Measurements from ENCODE around the gene RBM11.

DNA sequence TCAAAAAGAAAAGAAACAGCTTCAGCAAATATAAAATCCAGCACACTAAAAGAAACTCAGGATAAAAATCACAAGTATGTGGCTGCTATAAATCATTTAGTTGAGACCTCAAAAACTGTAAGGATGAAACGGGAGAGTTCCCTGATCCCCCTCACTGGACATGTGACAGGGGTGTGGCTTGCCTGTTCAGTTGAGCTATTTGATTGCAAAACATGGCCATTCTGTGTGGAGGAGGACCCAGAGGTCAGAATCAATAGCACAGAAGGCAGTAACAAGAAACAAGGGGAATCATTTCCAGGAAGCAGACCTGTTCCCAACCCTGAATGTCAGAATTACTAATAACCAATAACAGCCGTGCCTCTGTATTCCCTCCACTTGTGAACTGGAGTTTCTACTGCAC lies 27.9 kb downstream of the RBM11 start:
- TF ChIP-seq ZNF274 (IDR thresholded peaks at IDR 0.05; ENCODE audit: low read length) (no peak), ZNF274 (tag by site-specific recombination; IDR thresholded peaks at IDR 0.05; ENCODE audit: borderline replicate concordance) (no peak), ATF2 (tag by site-specific recombination; IDR thresholded peaks at IDR 0.05; ENCODE audit: low read depth) (no peak), CTCF (tag by site-specific recombination; IDR thresholded peaks at IDR 0.05) (no peak), ZNF239 (tag by site-specific recombination; IDR thresholded peaks at IDR 0.05) (no peak), ZNF121 (tag by site-specific recombination; IDR thresholded peaks at IDR 0.05) (no peak), ZNF350 (tag by site-specific recombination; IDR thresholded peaks at IDR 0.05) (no peak), PRDM1 (tag by site-specific recombination; IDR thresholded peaks at IDR 0.05) (no peak)
- TF ChIP-seq, protein P1, sequence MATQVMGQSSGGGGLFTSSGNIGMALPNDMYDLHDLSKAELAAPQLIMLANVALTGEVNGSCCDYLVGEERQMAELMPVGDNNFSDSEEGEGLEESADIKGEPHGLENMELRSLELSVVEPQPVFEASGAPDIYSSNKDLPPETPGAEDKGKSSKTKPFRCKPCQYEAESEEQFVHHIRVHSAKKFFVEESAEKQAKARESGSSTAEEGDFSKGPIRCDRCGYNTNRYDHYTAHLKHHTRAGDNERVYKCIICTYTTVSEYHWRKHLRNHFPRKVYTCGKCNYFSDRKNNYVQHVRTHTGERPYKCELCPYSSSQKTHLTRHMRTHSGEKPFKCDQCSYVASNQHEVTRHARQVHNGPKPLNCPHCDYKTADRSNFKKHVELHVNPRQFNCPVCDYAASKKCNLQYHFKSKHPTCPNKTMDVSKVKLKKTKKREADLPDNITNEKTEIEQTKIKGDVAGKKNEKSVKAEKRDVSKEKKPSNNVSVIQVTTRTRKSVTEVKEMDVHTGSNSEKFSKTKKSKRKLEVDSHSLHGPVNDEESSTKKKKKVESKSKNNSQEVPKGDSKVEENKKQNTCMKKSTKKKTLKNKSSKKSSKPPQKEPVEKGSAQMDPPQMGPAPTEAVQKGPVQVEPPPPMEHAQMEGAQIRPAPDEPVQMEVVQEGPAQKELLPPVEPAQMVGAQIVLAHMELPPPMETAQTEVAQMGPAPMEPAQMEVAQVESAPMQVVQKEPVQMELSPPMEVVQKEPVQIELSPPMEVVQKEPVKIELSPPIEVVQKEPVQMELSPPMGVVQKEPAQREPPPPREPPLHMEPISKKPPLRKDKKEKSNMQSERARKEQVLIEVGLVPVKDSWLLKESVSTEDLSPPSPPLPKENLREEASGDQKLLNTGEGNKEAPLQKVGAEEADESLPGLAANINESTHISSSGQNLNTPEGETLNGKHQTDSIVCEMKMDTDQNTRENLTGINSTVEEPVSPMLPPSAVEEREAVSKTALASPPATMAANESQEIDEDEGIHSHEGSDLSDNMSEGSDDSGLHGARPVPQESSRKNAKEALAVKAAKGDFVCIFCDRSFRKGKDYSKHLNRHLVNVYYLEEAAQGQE (tag by site-specific recombination; IDR thresholded peaks at IDR 0.05) = no peak
